GM19324 (cell line): ENCODE results near the gene NPVF.

Source experiments
- ATAC-seq: cut with Tn5 transposase; IDR thresholded peaks from one replicate; pipeline ENCODE4 v1.9.1; 2021; ENCODE audit warnings: mild to moderate bottlenecking, moderate library complexity; ENCODE audit not compliant: unreplicated experiment, low FRiP score

NPVF gene

GRCh38 chr7:25235471-25235870 is 7.2 kb upstream of the NPVF start:
- no peak for ATAC-seq

GRCh38 chr7:25234336-25234735 is 6.0 kb upstream of the NPVF start:
- no peak for ATAC-seq

GRCh38 chr7:25223206-25223605 is 5.1 kb downstream of the NPVF start:
- ATAC-seq = no peak

- ATAC-seq = no peak
These were observed 5.6 kb downstream of the NPVF start for GRCh38 chr7:25222666-25223065.

GRCh38 chr7:25221009-25221408 is 7.3 kb downstream of the NPVF start:
- ATAC-seq = no peak

DNA sequence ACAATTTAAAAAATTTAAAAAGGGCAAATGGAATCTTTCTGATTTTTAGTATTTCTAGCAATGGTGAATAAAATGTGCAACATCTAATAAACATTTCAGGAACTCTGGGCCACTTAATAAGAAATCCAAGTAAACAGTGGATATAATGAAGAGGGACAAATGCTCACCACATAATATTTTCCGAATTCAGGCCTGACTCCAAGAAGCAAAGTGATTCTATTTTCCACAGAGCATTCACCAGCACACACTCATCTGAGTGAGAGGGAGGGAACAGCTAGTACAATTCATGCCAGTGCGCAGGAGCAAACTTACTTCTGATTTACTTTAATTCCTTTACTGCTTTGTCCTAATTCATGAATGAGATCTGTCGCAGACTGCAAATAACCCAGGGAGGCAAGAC is 10.1 kb downstream of the NPVF start:
- no peak for ATAC-seq

DNA sequence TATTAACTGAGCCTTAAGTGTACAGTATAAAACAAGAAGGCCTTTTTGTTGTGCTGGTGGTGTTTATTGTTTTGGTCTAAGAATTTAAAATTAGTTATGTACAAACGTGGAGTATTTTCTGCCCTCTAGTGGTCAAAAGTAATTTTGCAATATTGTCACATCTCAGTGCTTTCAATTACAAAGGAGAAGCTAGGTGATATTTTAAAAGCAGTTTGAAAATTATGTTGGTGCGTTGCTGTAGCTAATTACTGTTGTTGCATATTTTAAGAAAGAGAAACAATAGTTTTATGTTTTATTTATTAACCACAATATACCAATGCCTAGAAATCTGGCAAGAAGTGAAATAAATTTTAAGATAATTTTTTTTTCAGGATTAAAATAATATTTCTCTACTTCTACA is 11.4 kb downstream of the NPVF start:
- no peak for ATAC-seq

DNA sequence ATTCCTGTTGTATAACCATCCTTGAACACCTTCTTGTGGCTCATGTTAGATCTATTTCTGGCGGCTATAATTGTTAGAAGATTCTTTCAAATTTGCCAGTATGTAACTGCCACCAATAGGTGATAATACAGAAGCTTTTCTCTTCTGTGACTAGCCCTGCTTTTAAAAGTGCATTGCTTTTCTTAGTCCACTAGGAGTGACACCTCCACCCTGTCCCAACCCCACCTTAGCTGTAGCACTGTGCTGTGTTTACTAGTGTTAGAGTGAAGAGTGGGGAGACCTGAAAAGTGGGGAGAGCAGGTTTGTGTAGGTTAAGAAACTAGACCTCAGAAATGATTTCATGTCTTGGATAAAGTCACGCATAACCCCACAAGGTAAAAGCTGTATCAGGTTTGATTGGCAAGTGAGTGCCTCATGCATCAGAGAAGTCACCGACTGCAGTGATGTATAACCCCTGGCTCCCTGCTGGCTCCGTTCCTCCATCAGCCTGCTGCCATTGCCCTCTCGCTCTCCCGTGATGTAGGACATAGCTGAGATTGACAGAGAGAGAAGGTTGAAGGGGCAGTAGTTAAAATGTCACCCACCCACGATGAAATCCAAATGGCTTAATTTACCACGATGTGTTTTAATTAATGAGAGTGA is 12.5 kb downstream of the NPVF start:
- ATAC-seq = no peak

GRCh38 chr7:25208525-25209221 is 19.6 kb downstream of the NPVF start:
- no peak for ATAC-seq

- ATAC-seq = no peak
These were observed 20.4 kb downstream of the NPVF start for GRCh38 chr7:25207887-25208286.

GRCh38 chr7:25206765-25207164 is 21.5 kb downstream of the NPVF start:
- ATAC-seq = no peak

- ATAC-seq = no peak
These were observed 32.0 kb downstream of the NPVF start for GRCh38 chr7:25196132-25196896.

DNA sequence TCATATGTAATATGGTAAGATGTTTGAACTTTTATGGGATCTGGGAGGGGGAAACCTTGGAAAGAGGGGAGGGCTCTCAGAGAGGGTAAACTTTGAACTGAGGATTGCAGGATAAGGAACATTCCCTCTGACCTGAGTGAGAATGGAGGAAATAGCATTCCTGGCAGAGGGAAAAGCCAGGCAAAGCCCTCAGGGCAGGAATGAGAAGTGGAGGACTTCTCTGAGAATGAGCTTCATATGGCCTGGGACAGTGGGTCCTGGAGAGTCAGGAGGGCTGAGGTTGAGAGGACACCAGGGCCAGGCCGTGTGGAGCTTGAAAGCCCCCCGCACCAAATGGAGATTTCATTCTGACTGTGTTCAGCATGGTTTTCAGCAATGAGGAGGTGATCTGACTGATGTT is 34.2 kb downstream of the NPVF start:
- no peak for ATAC-seq

- ATAC-seq = no peak
These were observed 36.2 kb downstream of the NPVF start for GRCh38 chr7:25192043-25192442.

GRCh38 chr7:25189197-25189596 is 39.1 kb downstream of the NPVF start:
- ATAC-seq = no peak

- ATAC-seq = no peak
These were observed 40.4 kb downstream of the NPVF start for GRCh38 chr7:25187932-25188331.

GRCh38 chr7:25186436-25186835 is 41.9 kb downstream of the NPVF start:
- no peak for ATAC-seq

- no peak for ATAC-seq
These were observed 46.8 kb downstream of the NPVF start for GRCh38 chr7:25181532-25181931.

DNA sequence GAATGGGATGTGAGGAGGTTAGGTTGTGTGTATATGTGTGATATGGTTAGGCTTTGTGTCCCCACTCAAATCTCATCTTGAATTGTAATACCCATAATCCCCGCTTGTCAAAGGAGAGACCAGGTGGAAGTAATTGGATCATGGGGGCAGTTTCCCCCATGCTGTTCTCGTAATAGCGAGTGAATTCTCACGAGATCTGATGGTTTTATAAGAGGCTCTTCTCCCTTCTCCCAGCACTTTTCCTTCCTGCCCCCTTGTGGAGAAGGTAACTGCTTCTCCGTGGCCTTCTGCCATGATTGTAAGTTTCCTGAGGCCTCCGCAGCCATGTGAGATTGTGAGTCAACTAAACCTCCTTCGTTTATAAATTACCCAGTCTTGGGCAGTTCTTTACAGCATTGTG is 47.3 kb downstream of the NPVF start:
- ATAC-seq = no peak

DNA sequence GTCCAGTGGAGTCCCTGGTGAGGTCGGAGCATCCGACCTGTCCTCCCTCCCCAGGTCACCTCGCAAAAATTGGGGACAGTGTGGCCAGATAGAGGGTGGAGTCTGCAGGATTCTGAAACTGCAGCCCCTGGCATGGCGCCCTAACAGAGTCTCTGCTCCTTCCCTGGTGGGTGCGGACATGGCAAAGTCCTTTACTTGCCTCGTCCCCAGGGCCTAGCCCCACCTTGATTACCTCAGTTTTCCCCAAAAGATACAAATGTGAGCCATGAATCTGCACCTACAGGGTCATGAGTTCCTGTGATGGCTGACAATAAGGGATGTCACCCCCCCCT is 47.7 kb downstream of the NPVF start:
- no peak for ATAC-seq

DNA sequence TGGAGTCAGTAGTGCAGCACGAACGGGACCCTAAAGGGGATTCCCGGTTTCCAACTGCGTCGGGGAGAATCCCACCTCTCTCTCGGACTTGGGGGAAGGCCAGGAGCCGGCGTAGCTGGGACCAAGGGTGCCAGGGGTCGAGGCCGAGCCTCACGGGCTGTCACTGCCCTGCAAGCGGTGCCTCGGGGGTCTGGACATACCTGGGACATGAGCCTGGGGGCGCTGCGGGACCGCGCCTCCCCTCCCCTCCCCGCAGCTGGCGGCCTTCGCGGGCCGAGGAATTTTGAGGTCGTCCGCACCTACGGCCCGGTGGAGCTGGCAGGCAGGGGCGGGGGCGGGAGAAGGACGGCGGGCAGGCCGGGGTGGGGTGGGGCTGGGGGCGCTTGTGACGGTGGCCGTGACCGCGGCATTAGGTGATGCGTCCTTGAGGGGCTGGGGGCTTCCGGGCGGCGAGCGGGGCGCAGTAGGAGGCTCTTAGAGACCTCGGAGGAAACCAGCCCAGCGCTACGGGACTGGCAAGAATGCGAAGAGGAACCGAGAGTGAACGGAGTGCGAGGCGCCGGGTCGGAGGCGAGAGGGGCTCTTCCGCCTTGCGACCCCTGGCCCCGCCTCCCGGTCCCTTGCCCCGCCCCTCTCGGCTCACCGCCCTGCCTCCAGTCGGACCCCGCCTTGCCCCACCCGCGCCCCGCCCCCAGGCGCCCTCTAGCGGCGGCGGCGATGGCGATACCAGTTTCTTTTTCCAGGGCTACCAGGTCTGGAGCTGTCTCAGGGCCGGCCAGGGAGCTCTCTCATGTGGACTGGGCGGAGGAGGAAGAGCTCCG is 48.3 kb downstream of the NPVF start:
- peak; percentile 97 for ATAC-seq
